A549 (cell line): ENCODE data around the gene CD27. TPM values are rescaled to one million over a fixed set of nuclear protein-coding genes. Genes with fewer than 3 reads are reported as not detected.

ENCODE experiments used
- ATAC-seq, 2 experiments: fragments of 200-7000 bp in 1 of 2; fragments of >200 bp in 1 of 2; cut with Nextera tagmentation in 1 of 2; cut with Tn5 transposase in 1 of 2; 3 replicates each; pipeline versions ENCODE4 v1.8.0 to v1.9.1; 2018 to 2020; ENCODE audit warnings: mild to moderate bottlenecking in 1 of 2, moderate library complexity in 1 of 2
- CTCF ChIA-PET: fragments of 300-600 bp; sonication (Branson Sonifier 250); formaldehyde crosslinking; extraction: SDS; loops from one replicate; lab custom pipeline; 2021; ENCODE audit warnings: antibody characterized with exemption, inconsistent platforms; lab: Yijun Ruan, JAX
- POLR2A ChIA-PET: fragments of 350-600 bp; formaldehyde crosslinking; extraction: SDS; loops from one replicate; lab custom pipeline; 2021; ENCODE audit warnings: antibody characterized with exemption, inconsistent platforms; lab: Yijun Ruan, JAX
- DNase-seq, 2 experiments: peaks; one replicate each; pipeline versions ENCODE4 v3.0.0 to v3.0.0-alpha.2; 2011 to 2016; ENCODE audit warnings: low read depth in 1 of 2, low spot score in 1 of 2
- FAIRE-seq: peaks from 2 replicates; lab custom pipeline; 2011; peaks lifted over from hg19 to GRCh38; lab: Jason Lieb, UNC
- H3K27ac ChIP-seq, 2 experiments: fragments of >200 bp; sonication (Bioruptor Twin); formaldehyde crosslinking; 3 replicates each; pipeline ENCODE4 v1.5.1; 2016 to 2017
- H3K4me1 ChIP-seq: fragments of >200 bp; sonication (Bioruptor Twin); formaldehyde crosslinking; 3 replicates; pipeline ENCODE4 v1.6.1; 2016
- H3K4me2 ChIP-seq: fragments of >200 bp; sonication (Bioruptor Twin); formaldehyde crosslinking; 3 replicates; pipeline ENCODE4 v1.6.1; 2016
- H3K4me3 ChIP-seq: fragments of >200 bp; sonication (Bioruptor Twin); formaldehyde crosslinking; 3 replicates; pipeline ENCODE4 v1.5.1; 2016
- H3K9me3 ChIP-seq: fragments of >200 bp; sonication (Bioruptor Twin); formaldehyde crosslinking; 3 replicates; pipeline ENCODE4 v1.6.1; 2016
- CBX2 ChIP-seq: fragments of 200-600 bp; sonication (generic); IDR thresholded peaks from 2 replicates; pipeline ENCODE4 v1.6.1; 2016; ENCODE audit warnings: low read depth, mild to moderate bottlenecking, borderline replicate concordance
- ESRRA ChIP-seq: fragments of 150-350 bp; IDR thresholded peaks from 2 replicates; pipeline ENCODE4 v1.6.1; 2014; ENCODE audit warnings: mild to moderate bottlenecking, low read length, borderline replicate concordance
- HOXB13 ChIP-seq: fragments of 250-450 bp; sonication (Bioruptor Pico); IDR thresholded peaks from 2 replicates; pipeline ENCODE4 v1.5.0; 2020; ENCODE audit warnings: low read depth, mild to moderate bottlenecking, moderate library complexity
- KDM5A ChIP-seq: fragments of 200-600 bp; sonication (generic); IDR thresholded peaks from 2 replicates; pipeline ENCODE4 v1.6.1; 2016; ENCODE audit warnings: antibody characterized with exemption, mild to moderate bottlenecking
- MAZ ChIP-seq: fragments of 150-350 bp; IDR thresholded peaks from 2 replicates; pipeline ENCODE4 v1.6.1; 2014; ENCODE audit warnings: antibody characterized with exemption, low read depth, low read length, borderline replicate concordance
- MYC ChIP-seq: IDR thresholded peaks from 2 replicates; pipeline ENCODE4 v1.6.1; 2012; ENCODE audit warnings: mild to moderate bottlenecking, inconsistent platforms, low read length, improper control_type of control experiment, borderline replicate concordance
- NFE2L2 ChIP-seq: fragments of 150-350 bp; conservative IDR thresholded peaks from 2 replicates; pipeline ENCODE4 v1.6.1; 2014; ENCODE audit warnings: low read length
- NPAS2 ChIP-seq: fragments of 250-450 bp; sonication (Bioruptor Pico); IDR thresholded peaks from 2 replicates; pipeline ENCODE4 v1.8.0; 2022; ENCODE audit warnings: mild to moderate bottlenecking, moderate library complexity, borderline replicate concordance
- POLR2A ChIP-seq: IDR thresholded peaks from 2 replicates; pipeline ENCODE4 v1.6.1; 2012; ENCODE audit warnings: mild to moderate bottlenecking, low read length
- RAD21 ChIP-seq, 2 experiments: fragments of >200 bp in 1 of 2; sonication (Bioruptor Twin) in 1 of 2; formaldehyde crosslinking in 1 of 2; IDR thresholded peaks in 1 of 2; conservative IDR thresholded peaks in 1 of 2; 2 replicates in 1 of 2; 3 replicates in 1 of 2; pipeline ENCODE4 v1.6.1; 2012 to 2018; ENCODE audit warnings: inconsistent platforms in 1 of 2
- RCOR1 ChIP-seq: fragments of 150-350 bp; IDR thresholded peaks from 2 replicates; pipeline ENCODE4 v1.6.1; 2014; ENCODE audit warnings: antibody characterized with exemption, low read length, low read depth
- RFX5 ChIP-seq: fragments of 450-650 bp; IDR thresholded peaks from 2 replicates; pipeline ENCODE4 v1.7.1; 2014; ENCODE audit warnings: antibody characterized with exemption, mild to moderate bottlenecking, moderate library complexity
- SMC3 ChIP-seq: fragments of >200 bp; sonication (Bioruptor Twin); formaldehyde crosslinking; IDR thresholded peaks from 3 replicates; pipeline ENCODE4 v1.6.1; 2018; ENCODE audit warnings: inconsistent platforms
- ZFP36 ChIP-seq: fragments of 450-650 bp; IDR thresholded peaks from 2 replicates; pipeline ENCODE4 v1.6.1; 2014; ENCODE audit warnings: borderline replicate concordance; ENCODE audit not compliant: partially characterized antibody
- ZNF302 ChIP-seq: fragments of 250-450 bp; sonication (Bioruptor Pico); IDR thresholded peaks from 2 replicates; pipeline ENCODE4 v1.9.0; 2021; ENCODE audit warnings: inconsistent platforms, mild to moderate bottlenecking, moderate library complexity
- ZSCAN20 ChIP-seq: fragments of 250-450 bp; sonication (Bioruptor Pico); IDR thresholded peaks from 2 replicates; pipeline ENCODE4 v1.8.0; 2022; ENCODE audit warnings: mild to moderate bottlenecking, moderate library complexity
- WGBS: methylation state at CpG from one replicate; pipeline ENCODE4 v1.1.6; 2017; ENCODE audit errors: missing lambda C conversion rate; 5-methylcytosine and 5-hydroxymethylcytosine counted together
- polyA plus RNA-seq, 4 experiments: library from polyadenylated mRNA; depleted of rRNA in 3 of 4; stranded (reverse); fragments of >200 nt; fragmentation: RNase III in 1 of 4; extraction: RNeasy Plus Mini Kit Qiagen cat#74134 plus additional on column Dnase treatment in 1 of 4; gene quantifications; 2 replicates in 3 of 4; 3 replicates in 1 of 4; pipeline ENCODE4 v1.2.3, GENCODE V29; 2011 to 2017
- TF ChIP-seq, protein P1 (sequence below): fragments of 250-450 bp; sonication (Bioruptor Pico); IDR thresholded peaks from 2 replicates; pipeline ENCODE4 v1.5.0; 2020; ENCODE audit warnings: low read depth, mild to moderate bottlenecking, moderate library complexity
- TF ChIP-seq, protein P2 (sequence below): IDR thresholded peaks from 2 replicates; pipeline ENCODE4 v1.6.1; 2012; ENCODE audit warnings: low read depth, borderline replicate concordance
- TF ChIP-seq, protein P3 (sequence below): fragments of 150-350 bp; IDR thresholded peaks from 2 replicates; pipeline ENCODE4 v1.6.1; 2014; ENCODE audit warnings: low read depth, mild to moderate bottlenecking, low read length
- TF ChIP-seq, protein P4 (sequence below): fragments of >200 bp; sonication (Bioruptor Twin); formaldehyde crosslinking; IDR thresholded peaks from 3 replicates; pipeline ENCODE4 v1.6.1; 2016

The CD27 gene
- polyA plus RNA-seq, 2 of the 4 experiments (the other 2 are of a cell fraction), result not detected

DNA sequence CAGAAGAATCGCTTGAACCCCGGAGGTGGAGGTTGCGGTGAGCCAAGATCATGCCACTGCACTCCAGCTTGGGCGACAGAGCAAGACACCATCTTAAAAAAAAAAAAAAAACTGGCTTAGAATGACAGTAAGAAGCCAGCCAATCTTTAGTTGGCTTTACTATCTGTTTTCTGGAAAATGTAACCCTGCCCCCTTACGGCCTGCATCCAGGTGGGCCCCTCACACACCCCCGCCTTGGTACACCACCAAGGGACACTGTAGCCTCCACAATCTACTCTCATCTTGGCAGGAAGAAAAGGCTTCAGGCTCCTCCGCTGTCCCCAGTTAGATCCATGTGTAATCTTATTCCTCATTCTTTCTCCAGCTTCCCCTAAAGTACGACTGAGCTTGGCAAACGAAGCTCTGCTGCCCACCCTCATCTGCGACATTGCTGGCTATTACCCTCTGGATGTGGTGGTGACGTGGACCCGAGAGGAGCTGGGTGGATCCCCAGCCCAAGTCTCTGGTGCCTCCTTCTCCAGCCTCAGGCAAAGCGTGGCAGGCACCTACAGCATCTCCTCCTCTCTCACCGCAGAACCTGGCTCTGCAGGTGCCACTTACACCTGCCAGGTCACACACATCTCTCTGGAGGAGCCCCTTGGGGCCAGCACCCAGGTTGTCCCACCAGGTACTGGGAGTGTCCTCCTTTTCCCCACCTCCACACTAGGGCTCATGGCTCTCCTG is 13.7 kb downstream of the CD27 start:
- WGBS, result 92% methylated on average over 14 of the region's 14 CpGs
- FAIRE-seq, result no peak

DNA sequence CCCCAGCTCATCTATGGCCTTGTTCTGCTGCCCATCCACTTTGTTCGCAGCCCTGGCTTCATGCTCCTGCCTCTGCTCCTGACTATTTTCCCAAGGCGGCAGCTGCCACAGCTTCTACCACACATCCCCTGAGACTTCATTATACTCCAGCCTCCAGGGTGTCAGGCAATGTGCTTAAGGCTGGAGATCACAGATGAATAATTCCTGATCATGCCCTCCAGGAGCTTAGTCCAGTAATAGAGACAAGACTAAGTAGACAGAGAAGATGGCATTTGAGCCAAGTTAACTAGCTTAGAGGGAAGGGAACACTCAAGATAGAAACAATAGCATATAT is 14.2 kb downstream of the CD27 start:
- Histone ChIP-seq H3K4me3 (no peak overlapping the region), H3K4me1 (no peaks in the 10 kb centered on the region), H3K27ac (no peak overlapping the region), H3K4me2 (no peak overlapping the region), H3K9me3 (no peaks in the 10 kb centered on the region)
- no peak for ATAC-seq
- DNase-seq, result no peak
- 100% methylated on average over 2 of the region's 2 CpGs for WGBS
- TF ChIP-seq, protein P1, sequence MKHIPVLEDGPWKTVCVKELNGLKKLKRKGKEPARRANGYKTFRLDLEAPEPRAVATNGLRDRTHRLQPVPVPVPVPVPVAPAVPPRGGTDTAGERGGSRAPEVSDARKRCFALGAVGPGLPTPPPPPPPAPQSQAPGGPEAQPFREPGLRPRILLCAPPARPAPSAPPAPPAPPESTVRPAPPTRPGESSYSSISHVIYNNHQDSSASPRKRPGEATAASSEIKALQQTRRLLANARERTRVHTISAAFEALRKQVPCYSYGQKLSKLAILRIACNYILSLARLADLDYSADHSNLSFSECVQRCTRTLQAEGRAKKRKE, result no peak
- TF ChIP-seq MYC, result no peak
- no peak for TF ChIP-seq RCOR1
- TF ChIP-seq ZNF302, result no peak
- no peak for TF ChIP-seq ESRRA
- TF ChIP-seq HOXB13, result no peak
- TF ChIP-seq MAZ, result no peak
- no peak for TF ChIP-seq KDM5A
- no peak for FAIRE-seq
- ChIA-PET POLR2A (interaction anchor here (3.9 kb wide), 1 partner anchor 12 kb away, joined by 27 read pairs; the partner anchor contains the start of gene VAMP1), CTCF (interaction anchor here (0.8 to 9.3 kb wide), 6 partner anchors 20 to 136 kb away, joined by 3 to 92 read pairs (median 3); no protein-coding TSS in a partner anchor)

More for the DNA sequence above, 13.7 kb downstream of the CD27 start:
- Histone ChIP-seq H3K4me2 (no peak overlapping the region), H3K27ac (no peak overlapping the region), H3K4me3 (no peak overlapping the region), H3K4me1 (no peaks in the 10 kb centered on the region), H3K9me3 (no peaks in the 10 kb centered on the region)
- TF ChIP-seq POLR2A, result no peak
- TF ChIP-seq, protein P2, sequence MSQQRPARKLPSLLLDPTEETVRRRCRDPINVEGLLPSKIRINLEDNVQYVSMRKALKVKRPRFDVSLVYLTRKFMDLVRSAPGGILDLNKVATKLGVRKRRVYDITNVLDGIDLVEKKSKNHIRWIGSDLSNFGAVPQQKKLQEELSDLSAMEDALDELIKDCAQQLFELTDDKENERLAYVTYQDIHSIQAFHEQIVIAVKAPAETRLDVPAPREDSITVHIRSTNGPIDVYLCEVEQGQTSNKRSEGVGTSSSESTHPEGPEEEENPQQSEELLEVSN, result no peak
- TF ChIP-seq CBX2, result no peak
- no peak for TF ChIP-seq NPAS2 (CRISPR knock-in tag)
- TF ChIP-seq, protein P3, sequence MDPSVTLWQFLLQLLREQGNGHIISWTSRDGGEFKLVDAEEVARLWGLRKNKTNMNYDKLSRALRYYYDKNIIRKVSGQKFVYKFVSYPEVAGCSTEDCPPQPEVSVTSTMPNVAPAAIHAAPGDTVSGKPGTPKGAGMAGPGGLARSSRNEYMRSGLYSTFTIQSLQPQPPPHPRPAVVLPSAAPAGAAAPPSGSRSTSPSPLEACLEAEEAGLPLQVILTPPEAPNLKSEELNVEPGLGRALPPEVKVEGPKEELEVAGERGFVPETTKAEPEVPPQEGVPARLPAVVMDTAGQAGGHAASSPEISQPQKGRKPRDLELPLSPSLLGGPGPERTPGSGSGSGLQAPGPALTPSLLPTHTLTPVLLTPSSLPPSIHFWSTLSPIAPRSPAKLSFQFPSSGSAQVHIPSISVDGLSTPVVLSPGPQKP, result no peak
- no peak for TF ChIP-seq ZFP36
- TF ChIP-seq NFE2L2, result no peak
- TF ChIP-seq ZSCAN20 (CRISPR knock-in tag), result no peak
- TF ChIP-seq RAD21 (conservative IDR thresholded peaks at IDR 0.05 in 1 of 2, IDR thresholded peaks at IDR 0.05 in 1 of 2), result no peak
- TF ChIP-seq SMC3, result no peak
- no peak for TF ChIP-seq RCOR1
- no peak for TF ChIP-seq RFX5
- TF ChIP-seq, protein P4, sequence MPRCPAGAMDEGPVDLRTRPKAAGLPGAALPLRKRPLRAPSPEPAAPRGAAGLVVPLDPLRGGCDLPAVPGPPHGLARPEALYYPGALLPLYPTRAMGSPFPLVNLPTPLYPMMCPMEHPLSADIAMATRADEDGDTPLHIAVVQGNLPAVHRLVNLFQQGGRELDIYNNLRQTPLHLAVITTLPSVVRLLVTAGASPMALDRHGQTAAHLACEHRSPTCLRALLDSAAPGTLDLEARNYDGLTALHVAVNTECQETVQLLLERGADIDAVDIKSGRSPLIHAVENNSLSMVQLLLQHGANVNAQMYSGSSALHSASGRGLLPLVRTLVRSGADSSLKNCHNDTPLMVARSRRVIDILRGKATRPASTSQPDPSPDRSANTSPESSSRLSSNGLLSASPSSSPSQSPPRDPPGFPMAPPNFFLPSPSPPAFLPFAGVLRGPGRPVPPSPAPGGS, result no peak
- CTCF ChIA-PET, result interaction anchor here (0.8 to 9.3 kb wide), 4 partner anchors 35 to 136 kb away, joined by 3 to 92 read pairs (median 3); no protein-coding TSS in a partner anchor
- DNase-seq, result no peak
- peak; percentile 6 to 20; a peak in 2 of 6 replicates for ATAC-seq
- POLR2A ChIA-PET, result interaction anchor here (3.9 kb wide), 1 partner anchor 12 kb away, joined by 27 read pairs; the partner anchor contains the start of gene VAMP1
